Measurements from ENCODE around the gene ADIPOR2. TPM values are rescaled to one million over a fixed set of nuclear protein-coding genes. Genes with fewer than 3 reads are reported as not detected.
A peak's percentile ranks its signal among the peaks of the same experiment; 100 is the strongest.

Gene ADIPOR2
- polyA plus RNA-seq, 3 donors, result 3.9 to 14.6 (median 6.2) TPM

DNA sequence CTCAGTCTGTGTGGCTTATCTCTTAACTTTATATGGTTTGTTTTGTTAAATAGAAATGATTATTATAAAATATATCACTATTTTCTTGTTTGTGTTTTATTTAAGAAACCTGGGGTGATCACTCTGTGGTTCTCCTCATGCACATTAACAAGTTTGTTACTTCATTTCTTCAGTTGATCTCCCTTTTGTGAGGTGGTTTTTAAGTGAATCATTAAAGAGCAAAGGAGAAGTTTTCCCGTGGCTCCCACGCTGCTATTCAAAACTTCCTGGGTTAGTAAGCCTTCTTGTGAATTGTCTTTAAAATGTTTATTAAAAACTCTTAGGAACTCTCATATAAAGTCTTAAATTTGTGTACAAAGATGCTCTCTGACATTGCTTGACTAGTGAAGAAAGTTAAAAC lies 11.8 kb downstream of the ADIPOR2 start:
- Histone ChIP-seq H3K4me1 (ENCODE audit: control insufficient read depth in 1 of 2, insufficient read depth in 2 of 2, low read length in 2 of 2) (peaks cover 13 to 44% of the 10 kb centered on the region in 2 donors), H3K27ac (ENCODE audit: low read depth in 1 of 2, low read length in 2 of 2) (no peak overlapping the region), H3K79me2 (ENCODE audit: insufficient read depth, low read length) (peaks cover 100% of the 10 kb centered on the region), H3K36me3 (replicated peaks in 1 of 2; ENCODE audit: control insufficient read depth in 1 of 2, insufficient read depth in 2 of 2, low read length in 2 of 2) (no peaks in the 10 kb centered on the region), H3K9ac (ENCODE audit: insufficient read depth, low read length, poor library complexity, severe bottlenecking) (no peak overlapping the region), H3K9me3 (replicated peaks in 1 of 2; ENCODE audit: control insufficient read depth in 1 of 2, insufficient read depth in 1 of 2, low read length in 2 of 2) (no peaks in the 10 kb centered on the region), H2AFZ (ENCODE audit: insufficient read depth, low read depth, low read length, poor library complexity, severe bottlenecking) (no peak overlapping the region), H3K27me3 (ENCODE audit: control insufficient read depth in 2 of 2, insufficient read depth in 2 of 2, low read length in 2 of 2) (no peaks in the 10 kb centered on the region), H4K20me1 (ENCODE audit: insufficient read depth, low read length) (peaks cover 93% of the 10 kb centered on the region), H3K4me2 (replicated peaks; ENCODE audit: extremely low read depth, low read length, poor library complexity, severe bottlenecking) (no peak overlapping the region), H3K4me3 (replicated peaks in 1 of 3; ENCODE audit: low read depth in 2 of 3, low read length in 3 of 3) (no peak overlapping the region)
- peaks cover 59% of the 10 kb centered on the region for H3K4me1 Mint-ChIP-seq
- H3K27me3 Mint-ChIP-seq (ENCODE audit: low read depth in 3 of 3), result no peaks in the 10 kb centered on the region
- peak overlapping the region in 1 of 7 donors; percentile 11 for H3K27ac Mint-ChIP-seq
- no peaks in the 10 kb centered on the region for H3K9me3 Mint-ChIP-seq
- H3K36me3 Mint-ChIP-seq, result peaks cover 0 to 12% of the 10 kb centered on the region in 2 donors
- DNase-seq, result peak in 1 of 3 donors; percentile 24
- no peak overlapping the region for H3K4me3 Mint-ChIP-seq
- WGBS (ENCODE audit: insufficient coverage), result no CpG with 5 or more reads among the region's 2 CpGs
- intact Hi-C loops (cut with micrococcal nuclease), result loop anchor here (5.0 to 10.0 kb wide), 2 partner anchors 40 to 48 kb away; no protein-coding TSS in a partner anchor
- TF ChIP-seq CTCF (IDR thresholded peaks at IDR 0.05), result no peak

DNA sequence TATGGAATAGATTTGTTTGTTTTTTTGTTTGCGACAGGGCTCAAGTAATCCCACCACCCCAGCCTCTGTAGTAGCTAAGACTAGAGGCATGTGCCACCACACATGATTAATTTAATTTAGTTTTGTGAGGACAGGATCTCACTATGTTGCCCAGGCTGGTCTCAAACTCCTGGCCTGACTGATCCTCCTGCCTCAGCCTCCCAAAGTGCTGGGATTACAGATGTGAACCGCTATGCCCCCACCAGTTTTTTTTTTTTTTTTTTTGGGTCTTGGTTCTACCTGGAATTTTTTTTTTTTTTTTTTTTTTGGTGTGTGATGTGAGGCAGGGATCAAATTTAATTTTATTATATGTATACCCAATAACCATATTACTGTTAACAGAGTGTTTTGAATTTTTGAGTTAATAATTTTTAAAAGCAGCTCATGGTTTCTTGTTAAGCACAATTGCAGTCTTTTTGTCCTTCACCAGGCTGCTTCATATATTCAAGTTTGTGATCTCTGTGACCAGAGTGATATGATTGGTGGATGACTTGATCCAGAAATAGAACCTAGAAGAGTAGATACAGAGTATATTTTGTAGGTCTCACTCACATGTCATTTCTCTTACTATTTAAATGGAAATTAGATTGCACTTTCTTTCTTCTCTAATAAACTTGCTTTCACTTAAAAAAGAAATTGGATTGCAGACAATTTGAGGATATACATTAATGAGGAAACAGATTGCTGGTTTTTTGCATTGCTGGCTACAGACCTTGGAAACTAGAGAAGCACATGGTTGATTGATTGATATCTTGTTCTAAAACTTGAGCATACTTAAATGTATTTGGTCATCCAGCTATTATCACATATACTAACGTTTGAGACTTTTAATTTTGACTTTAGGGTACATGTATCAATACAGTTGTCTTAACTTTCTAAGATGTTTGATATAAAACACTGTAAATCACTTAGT lies 13.2 kb downstream of the ADIPOR2 start:
- H3K4me3 ChIP-seq (replicated peaks in 1 of 3; ENCODE audit: low read depth in 2 of 3, low read length in 3 of 3), result no peak overlapping the region
- H3K27ac Mint-ChIP-seq, result peak overlapping the region in 2 of 7 donors; percentile 25 to 42
- H3K4me1 Mint-ChIP-seq, result peaks cover 50% of the 10 kb centered on the region
- intact Hi-C loops (cut with micrococcal nuclease), result loop anchor here (5.0 to 10.0 kb wide), 2 partner anchors 42 to 49 kb away; no protein-coding TSS in a partner anchor
- no peak for TF ChIP-seq CTCF (IDR thresholded peaks at IDR 0.05)
- H3K79me2 ChIP-seq (ENCODE audit: insufficient read depth, low read length), result peaks cover 100% of the 10 kb centered on the region
- H3K36me3 Mint-ChIP-seq, result peaks cover 0 to 7% of the 10 kb centered on the region in 2 donors
- H2AFZ ChIP-seq (ENCODE audit: insufficient read depth, low read depth, low read length, poor library complexity, severe bottlenecking), result no peak overlapping the region
- H4K20me1 ChIP-seq (ENCODE audit: insufficient read depth, low read length), result peaks cover 92% of the 10 kb centered on the region
- no peaks in the 10 kb centered on the region for H3K27me3 Mint-ChIP-seq (ENCODE audit: low read depth in 3 of 3)
- no peaks in the 10 kb centered on the region for H3K36me3 ChIP-seq (replicated peaks in 1 of 2; ENCODE audit: control insufficient read depth in 1 of 2, insufficient read depth in 2 of 2, low read length in 2 of 2)
- no peak for DNase-seq
- H3K9me3 Mint-ChIP-seq, result no peaks in the 10 kb centered on the region
- no peak overlapping the region for H3K4me3 Mint-ChIP-seq
- H3K4me1 ChIP-seq (ENCODE audit: control insufficient read depth in 1 of 2, insufficient read depth in 2 of 2, low read length in 2 of 2), result peaks cover 13 to 44% of the 10 kb centered on the region in 2 donors
- WGBS (ENCODE audit: insufficient coverage), result no CpG with 5 or more reads among the region's 3 CpGs
- no peaks in the 10 kb centered on the region for H3K27me3 ChIP-seq (ENCODE audit: control insufficient read depth in 2 of 2, insufficient read depth in 2 of 2, low read length in 2 of 2)
- no peak overlapping the region for H3K9ac ChIP-seq (ENCODE audit: insufficient read depth, low read length, poor library complexity, severe bottlenecking)
- no peaks in the 10 kb centered on the region for H3K9me3 ChIP-seq (replicated peaks in 1 of 2; ENCODE audit: control insufficient read depth in 1 of 2, insufficient read depth in 1 of 2, low read length in 2 of 2)
- H3K4me2 ChIP-seq (replicated peaks; ENCODE audit: extremely low read depth, low read length, poor library complexity, severe bottlenecking), result no peak overlapping the region
- H3K27ac ChIP-seq (ENCODE audit: low read depth in 1 of 2, low read length in 2 of 2), result no peak overlapping the region
